Panc1 (cell line): ENCODE measurements around the gene PIGS. TPM values are rescaled to one million over a fixed set of nuclear protein-coding genes. Genes with fewer than 3 reads are reported as not detected.

Source experiments
- ATAC-seq: fragments of 200-7000 bp; cut with Tn5 transposase; 2 replicates; pipeline ENCODE4 v1.9.1; 2020; ENCODE audit warnings: mild to moderate bottlenecking, moderate library complexity
- Bru-seq: library from RNA; stranded (reverse); fragments of 400-500 nt; gene quantifications from one replicate; lab custom pipeline; 2021; lab: Mats Ljungman, UMichigan
- BruChase-seq, 2 experiments: library from RNA; stranded (reverse); fragments of 400-500 nt; gene quantifications; one replicate each; lab custom pipeline; 2021; lab: Mats Ljungman, UMichigan
- BruUV-seq: library from RNA; stranded (reverse); fragments of 400-500 nt; replicated peaks from 2 replicates; lab custom pipeline; 2021; lab: Mats Ljungman, UMichigan
- CTCF ChIA-PET: fragments of 300-600 bp; sonication (Branson Sonifier 250); formaldehyde crosslinking; loops from one replicate; lab custom pipeline; 2022; ENCODE audit warnings: antibody characterized with exemption; lab: Charles Lee
- POLR2A ChIA-PET: fragments of 300-600 bp; sonication (Branson Sonifier 250); formaldehyde crosslinking; loops from one replicate; lab custom pipeline; 2022; ENCODE audit warnings: antibody characterized with exemption; lab: Charles Lee
- DNase-seq: peaks from one replicate; pipeline ENCODE4 v3.0.0-alpha.2; 2010; ENCODE audit warnings: low read depth, low spot score
- H3K27ac ChIP-seq: 2 replicates; pipeline ENCODE4 v1.5.1; 2011; ENCODE audit warnings: mild to moderate bottlenecking, low read length, inconsistent platforms
- H3K27me3 ChIP-seq: fragments of 200-500 bp; sonication (Bioruptor generic); 2 replicates; pipeline ENCODE4 v1.6.0; 2014; ENCODE audit warnings: low read length, inconsistent platforms; ENCODE audit not compliant: control insufficient read depth, insufficient read depth
- H3K36me3 ChIP-seq: fragments of 200-500 bp; sonication (Bioruptor generic); 2 replicates; pipeline ENCODE4 v1.5.1; 2014; ENCODE audit warnings: inconsistent platforms, mild to moderate bottlenecking, low read length, moderate library complexity; ENCODE audit not compliant: control insufficient read depth, insufficient read depth
- H3K4me1 ChIP-seq: 2 replicates; pipeline ENCODE4 v1.5.1; 2011; ENCODE audit warnings: inconsistent platforms, mild to moderate bottlenecking, low read length, moderate library complexity; ENCODE audit not compliant: control insufficient read depth, insufficient read depth
- H3K4me3 ChIP-seq, 2 experiments: 2 replicates each; pipeline ENCODE4 v1.5.1; 2011 to 2012; ENCODE audit warnings: low read depth in 2 of 2, low read length in 2 of 2, mild to moderate bottlenecking in 2 of 2, inconsistent platforms in 1 of 2, moderate library complexity in 1 of 2
- H3K9me3 ChIP-seq: fragments of 200-500 bp; sonication (Bioruptor generic); 2 replicates; pipeline ENCODE4 v1.5.1; 2014; ENCODE audit warnings: low read depth, mild to moderate bottlenecking, inconsistent platforms, low read length, moderate library complexity; ENCODE audit not compliant: control insufficient read depth, insufficient read depth
- CTCF ChIP-seq: fragments of 450-650 bp; IDR thresholded peaks from 2 replicates; pipeline ENCODE4 v1.5.1; 2017; ENCODE audit warnings: mild to moderate bottlenecking
- POLR2AphosphoS5 ChIP-seq: IDR thresholded peaks from 2 replicates; pipeline ENCODE4 v1.6.1; 2012; ENCODE audit warnings: mild to moderate bottlenecking, low read depth, low read length, moderate library complexity
- REST ChIP-seq, 2 experiments: IDR thresholded peaks; 2 replicates each; pipeline ENCODE4 v1.6.1; 2011 to 2012; ENCODE audit warnings: low read depth in 2 of 2, control low read depth in 1 of 2, low read length in 1 of 2, mild to moderate bottlenecking in 1 of 2, moderate library complexity in 1 of 2; ENCODE audit not compliant: insufficient read depth in 1 of 2
- SIN3A ChIP-seq: IDR thresholded peaks from 2 replicates; pipeline ENCODE4 v1.6.1; 2012; ENCODE audit warnings: low read depth, mild to moderate bottlenecking, low read length, moderate library complexity, borderline replicate concordance; ENCODE audit not compliant: insufficient read depth
- TCF7L2 ChIP-seq: IDR thresholded peaks from 2 replicates; pipeline ENCODE4 v1.6.1; 2011; ENCODE audit warnings: mild to moderate bottlenecking, low read depth, low read length, inconsistent platforms
- in situ Hi-C: cut with HindIII; loops from 2 replicates; pipeline ENCODE4 v1.10.0; 2016; ENCODE audit warnings: low sequenced_read_pairs, low pct_unique_long_range_greater_than_20kb
- intact Hi-C: fragments of 100-400 bp; cut with micrococcal nuclease; formaldehyde crosslinking; loops from one replicate; pipeline ENCODE4 v1.10.0; 2022; ENCODE audit not compliant: unreplicated experiment
- long read RNA-seq: library from polyadenylated mRNA; unstranded; transcript quantifications from one replicate; pipeline ENCODE4 v2.0.0, GENCODE V29; 2021; ENCODE audit not compliant: unreplicated experiment
- polyA plus RNA-seq: library from polyadenylated mRNA; unstranded; fragments of >200 nt; gene quantifications from one replicate; pipeline ENCODE4 v1.2.1, GENCODE V29; 2012; ENCODE audit warnings: missing spikeins; ENCODE audit not compliant: insufficient read length
- total RNA-seq: library from RNA; stranded (reverse); gene quantifications from one replicate; pipeline ENCODE4 v1.2.1, GENCODE V29; 2021; ENCODE audit not compliant: unreplicated experiment

Gene PIGS
- total RNA-seq: 78.8 TPM
- 87.3 TPM for polyA plus RNA-seq
- percentile 63 among the genes with signal in this experiment for Bru-seq, nascent RNA
- BruChase-seq, experiment 1, labeled RNA remaining after a 2-hour chase: percentile 69 among the genes with signal in this experiment
- BruChase-seq, experiment 2, labeled RNA remaining after a 6-hour chase: percentile 77 among the genes with signal in this experiment
- long read RNA-seq, transcript PIGS-202 (12 exons, 2,877 nt): major isoform, 74 of 196 reads
- long read RNA-seq, transcript PIGS-203 (11 exons, 2,815 nt): minor isoform, 25 of 196 reads
- long read RNA-seq, partial matches to known transcripts: 63 of 196 reads
- long read RNA-seq, other reads (novel, unspliced or antisense): 29 of 196 reads

GRCh38 chr17:28571361-28572122, at the start of gene PIGS:
TSS of gene PIGS (minus strand) at chr17:28571524. CDS start at chr17:28571496, 28 bp downstream.
- no peaks in the 10 kb centered on the region for H3K36me3 ChIP-seq
- no TSS peak for BruUV-seq
- peak within 1 kb of the TSS; percentile 89 for H3K27ac ChIP-seq
- DNase-seq: peak; percentile 60
- no peaks in the 10 kb centered on the region for H3K9me3 ChIP-seq
- ChIA-PET POLR2A (interaction anchor here (0.6 kb wide), 1 partner anchor 20 kb away, joined by 3 read pairs; no protein-coding TSS in a partner anchor), CTCF (interaction anchor here (0.5 kb wide), 2 partner anchors 19 to 24 kb away, joined by 5 to 7 read pairs; no protein-coding TSS in a partner anchor)
- H3K4me3 ChIP-seq: peak within 1 kb of the TSS; percentile 87 to 89
- peak; percentile 73 for TF ChIP-seq POLR2AphosphoS5
- TF ChIP-seq SIN3A: no peak; the same call in 1 of the 2 replicates
- peaks cover 17% of the 10 kb centered on the region; the same call in 1 of the 2 replicates for H3K4me1 ChIP-seq
- in situ Hi-C loops (no loop called here), intact Hi-C loops (no loop called here)
- no peaks in the 10 kb centered on the region for H3K27me3 ChIP-seq
- peak; percentile 99 for ATAC-seq

- Histone ChIP-seq H3K27me3 (no peaks in the 10 kb centered on the region), H3K27ac (no peak overlapping the region), H3K36me3 (peaks cover 75% of the 10 kb centered on the region), H3K4me3 (no peak overlapping the region), H3K4me1 (no peaks in the 10 kb centered on the region), H3K9me3 (no peaks in the 10 kb centered on the region)
- intact Hi-C loops: no loop called here
- BruUV-seq: no TSS peak
- POLR2A ChIA-PET: no interaction called here
- no peak for ATAC-seq
- TF ChIP-seq TCF7L2 (no peak), REST (IDR thresholded peaks at IDR 0.05; ENCODE audit: insufficient read depth in 1 of 2, low read depth in 2 of 2, low read length in 1 of 2) (no peak), CTCF (no peak), POLR2AphosphoS5 (no peak), SIN3A (no peak)
- DNase-seq: no peak
- in situ Hi-C loops: no loop called here
- CTCF ChIA-PET: no interaction called here
These were observed 48.7 kb upstream of the PIGS start for GRCh38 chr17:28620010-28620409.
